Measurements from ENCODE around the gene BHLHE41.

DNA sequence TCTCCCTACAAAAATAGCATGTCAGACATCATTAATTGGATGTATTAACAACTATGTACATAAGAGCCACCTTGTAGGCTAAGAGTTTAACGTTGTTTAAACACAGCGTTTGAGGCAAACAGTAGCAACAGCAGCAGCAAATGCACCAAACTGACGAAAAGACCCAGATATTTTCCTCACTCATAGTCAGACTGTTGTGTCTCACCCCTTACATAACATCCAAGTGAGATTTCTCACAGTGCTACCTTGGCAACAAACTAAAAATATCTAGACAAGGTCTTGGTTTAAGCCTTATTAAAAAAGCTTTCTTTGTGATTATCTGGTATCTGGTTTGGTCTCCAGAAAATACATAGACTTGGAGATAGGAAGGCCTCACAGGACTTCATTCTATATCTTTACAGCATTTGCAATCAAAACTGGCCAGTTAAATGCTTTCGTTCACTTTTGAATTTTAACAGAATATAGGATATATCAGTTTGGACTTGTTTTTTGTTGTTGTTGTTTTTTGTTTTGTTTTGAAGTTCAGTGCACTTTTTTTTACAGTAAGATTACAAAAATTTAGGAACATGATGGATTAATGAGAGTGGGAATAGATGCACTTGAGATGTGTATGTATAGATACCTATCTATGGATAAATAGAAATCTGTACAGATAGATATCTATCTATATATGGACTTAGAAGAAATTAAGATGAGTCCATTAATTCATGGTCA lies 4.1 kb downstream of the BHLHE41 start:
- TF ChIP-seq, protein P1, sequence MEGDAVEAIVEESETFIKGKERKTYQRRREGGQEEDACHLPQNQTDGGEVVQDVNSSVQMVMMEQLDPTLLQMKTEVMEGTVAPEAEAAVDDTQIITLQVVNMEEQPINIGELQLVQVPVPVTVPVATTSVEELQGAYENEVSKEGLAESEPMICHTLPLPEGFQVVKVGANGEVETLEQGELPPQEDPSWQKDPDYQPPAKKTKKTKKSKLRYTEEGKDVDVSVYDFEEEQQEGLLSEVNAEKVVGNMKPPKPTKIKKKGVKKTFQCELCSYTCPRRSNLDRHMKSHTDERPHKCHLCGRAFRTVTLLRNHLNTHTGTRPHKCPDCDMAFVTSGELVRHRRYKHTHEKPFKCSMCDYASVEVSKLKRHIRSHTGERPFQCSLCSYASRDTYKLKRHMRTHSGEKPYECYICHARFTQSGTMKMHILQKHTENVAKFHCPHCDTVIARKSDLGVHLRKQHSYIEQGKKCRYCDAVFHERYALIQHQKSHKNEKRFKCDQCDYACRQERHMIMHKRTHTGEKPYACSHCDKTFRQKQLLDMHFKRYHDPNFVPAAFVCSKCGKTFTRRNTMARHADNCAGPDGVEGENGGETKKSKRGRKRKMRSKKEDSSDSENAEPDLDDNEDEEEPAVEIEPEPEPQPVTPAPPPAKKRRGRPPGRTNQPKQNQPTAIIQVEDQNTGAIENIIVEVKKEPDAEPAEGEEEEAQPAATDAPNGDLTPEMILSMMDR (conservative IDR thresholded peaks at IDR 0.05; ENCODE audit: low read depth, low read length): no peak
- TF ChIP-seq EZH2 (IDR thresholded peaks at IDR 0.05; ENCODE audit: borderline replicate concordance, low read depth, low read length, poor library complexity, severe bottlenecking): no peak

All from A673 (cell line).